HG03469 (cell line): Measurements from ENCODE around the gene MFN2.

Experiments
- ATAC-seq: cut with Tn5 transposase; IDR thresholded peaks from one replicate; pipeline ENCODE4 v1.9.1; 2021; ENCODE audit warnings: mild to moderate bottlenecking, moderate library complexity, moderate number of reproducible peaks; ENCODE audit not compliant: unreplicated experiment

MFN2 gene

DNA sequence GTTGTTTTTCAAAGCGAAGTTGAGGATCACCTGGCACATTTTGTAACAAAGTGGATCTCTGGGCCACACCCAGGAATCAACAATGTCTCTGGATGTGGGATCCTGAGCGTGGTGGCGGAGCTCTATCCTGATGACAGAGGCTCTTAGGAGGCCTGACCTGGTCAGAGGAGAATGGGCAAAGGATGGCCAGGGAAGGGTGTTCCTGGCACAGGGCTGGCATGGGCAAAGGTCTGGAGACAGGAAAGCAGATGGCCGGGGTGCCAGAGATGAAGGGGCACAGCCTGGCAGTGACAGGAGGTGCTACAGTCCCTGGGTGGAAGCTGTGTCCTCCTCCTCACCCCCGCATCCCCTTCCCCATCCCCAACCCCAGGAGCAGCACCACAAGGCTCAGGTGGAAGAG, 20.0 kb upstream of the MFN2 start:
- no peak for ATAC-seq

DNA sequence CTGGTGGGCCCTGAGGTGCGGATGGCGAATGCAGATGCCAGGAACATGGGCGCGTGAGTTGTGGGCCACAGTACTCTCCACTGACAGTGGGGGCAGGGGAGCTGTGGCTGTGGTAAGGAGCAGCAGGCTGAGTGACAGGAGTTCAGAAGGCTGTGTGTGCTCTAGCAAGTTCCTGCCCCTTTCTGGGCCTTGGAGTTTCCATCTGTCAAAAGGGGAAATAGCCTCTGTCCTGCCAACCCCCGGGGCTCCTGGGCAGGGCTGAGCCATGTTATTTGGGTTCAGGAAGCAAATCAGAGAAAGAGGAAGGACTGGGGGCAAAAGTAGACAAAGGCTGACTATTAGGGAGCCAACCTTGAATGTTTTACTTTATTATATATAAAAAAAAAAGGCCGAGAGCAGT, 19.5 kb upstream of the MFN2 start:
- ATAC-seq, result no peak

DNA sequence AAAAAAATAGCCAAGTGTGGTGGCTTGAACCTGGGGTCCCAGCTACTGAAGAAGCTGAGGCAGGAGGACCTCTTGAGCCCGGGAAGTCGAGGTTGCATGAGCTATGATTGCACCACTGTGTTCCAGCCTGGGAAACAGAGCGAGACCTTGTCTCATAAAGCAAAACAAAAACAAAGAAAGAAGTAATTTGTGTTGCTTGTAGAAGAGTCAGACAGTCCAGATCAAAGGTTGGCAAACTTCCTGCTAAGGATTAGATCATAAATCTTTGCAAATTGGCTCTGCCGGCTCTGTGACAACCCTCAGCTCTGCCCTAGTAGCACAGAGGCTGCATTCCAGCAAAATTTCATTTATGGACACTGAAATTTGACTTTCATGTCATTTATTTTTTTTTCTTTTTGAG, 19.0 kb upstream of the MFN2 start:
- no peak for ATAC-seq

DNA sequence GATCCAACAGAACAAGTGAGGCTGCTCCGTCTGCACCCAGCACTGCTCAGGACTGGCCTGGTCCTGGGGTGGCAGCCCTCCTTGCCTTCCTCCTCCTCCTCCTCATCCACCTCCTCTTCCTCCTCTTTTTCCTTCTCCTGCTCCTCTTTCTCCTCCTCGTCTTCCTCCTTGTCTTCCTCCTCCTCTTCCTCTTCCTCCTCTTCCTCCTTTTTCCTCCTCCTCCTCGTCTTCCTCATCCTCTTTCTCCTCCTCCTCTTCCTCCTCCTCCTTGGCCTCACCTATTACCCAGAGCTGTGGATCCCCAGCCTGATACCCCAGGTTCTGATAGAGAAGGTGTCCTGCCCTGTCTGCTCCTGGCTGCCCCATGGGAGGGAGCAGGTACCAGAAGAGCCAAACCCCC, 16.6 kb upstream of the MFN2 start:
- no peak for ATAC-seq

- ATAC-seq, result no peak
Measured at GRCh38 chr1:11964656-11965055, 15.6 kb upstream of the MFN2 start.

DNA sequence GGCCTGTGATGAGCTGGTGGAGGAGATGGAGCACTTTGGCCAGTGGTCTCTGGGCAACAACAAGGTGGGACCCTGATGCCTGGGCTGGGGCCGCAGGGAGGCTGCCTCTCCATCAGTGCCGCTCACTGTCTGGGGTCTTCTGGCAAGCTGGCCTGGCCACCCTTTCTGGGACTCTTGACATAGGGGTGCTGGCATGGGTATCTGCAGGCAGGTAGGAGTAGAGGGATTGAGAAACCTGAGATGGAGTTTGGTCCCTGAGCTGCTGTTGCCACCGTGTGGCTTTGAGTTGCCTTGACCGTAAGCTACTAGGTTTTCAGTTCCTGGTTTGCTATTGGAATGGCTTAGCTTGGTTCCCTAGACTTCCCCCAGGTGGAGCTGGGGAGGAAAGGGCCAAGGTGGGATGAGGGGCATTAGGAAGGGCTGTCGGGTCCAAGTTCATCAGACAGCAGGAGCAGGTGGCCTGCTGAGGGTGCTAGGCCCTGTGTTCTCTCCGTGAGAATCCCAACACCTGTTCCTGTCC, 13.2 kb upstream of the MFN2 start:
- ATAC-seq, result no peak

GRCh38 chr1:11970441-11971185, 9.6 kb upstream of the MFN2 start:
- no peak for ATAC-seq

DNA sequence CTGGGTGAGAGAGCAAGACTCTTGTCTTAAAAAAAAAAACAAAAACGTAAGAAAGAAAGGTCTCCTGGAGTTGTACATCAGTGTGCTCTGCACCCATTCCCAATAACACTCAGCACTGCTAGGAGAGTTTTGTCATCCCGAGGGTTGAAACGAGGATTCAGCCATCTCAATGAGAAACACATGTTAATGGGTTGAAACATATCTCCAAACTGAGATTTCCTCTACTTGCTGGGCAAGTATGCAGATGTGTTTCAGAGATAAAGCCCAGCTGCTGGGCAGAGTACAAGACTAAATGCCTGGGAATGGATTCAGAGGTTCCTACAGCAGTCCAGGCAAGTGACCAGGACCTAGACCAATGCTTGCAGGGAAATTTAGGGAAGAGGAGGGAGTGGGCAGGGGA, 2.6 kb upstream of the MFN2 start:
- no peak for ATAC-seq

GRCh38 chr1:11978301-11978700, 1.9 kb upstream of the MFN2 start:
- ATAC-seq, result no peak

GRCh38 chr1:11979028-11979850, 1.0 kb upstream of the MFN2 start:
- ATAC-seq, result no peak

- ATAC-seq, result no peak
Measured at GRCh38 chr1:11980676-11980972, 380 bp downstream of the MFN2 start.

DNA sequence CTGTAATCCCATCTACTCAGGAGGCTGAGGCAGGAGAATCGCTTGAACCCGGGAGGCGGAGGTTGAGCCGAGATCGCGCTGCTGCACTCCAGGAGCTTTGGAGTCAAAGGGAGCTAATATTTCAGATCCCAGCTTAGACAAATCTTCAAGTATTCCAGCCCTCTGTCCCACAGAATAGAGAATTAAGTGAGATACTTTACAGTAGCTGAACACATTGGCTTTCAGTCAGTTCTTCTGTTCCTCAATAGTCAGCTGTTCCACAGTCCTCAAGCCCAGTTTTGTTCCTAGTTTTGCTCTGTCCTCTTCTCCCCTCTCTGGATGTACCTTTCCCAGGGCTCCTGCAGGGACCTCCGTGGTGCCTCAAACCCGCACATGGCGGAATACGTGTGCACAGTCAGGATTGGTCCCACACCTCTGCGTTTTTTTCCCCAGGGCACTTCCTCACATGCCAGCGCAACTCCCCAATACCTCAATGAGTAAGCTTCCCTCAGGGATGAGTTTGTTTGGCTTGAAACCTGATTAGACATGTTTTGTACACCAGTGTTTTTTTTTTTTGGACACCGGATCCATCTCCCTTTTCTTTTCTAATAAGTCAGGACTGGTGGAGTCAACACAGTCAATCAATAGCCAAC, 1.2 kb downstream of the MFN2 start:
- no peak for ATAC-seq

DNA sequence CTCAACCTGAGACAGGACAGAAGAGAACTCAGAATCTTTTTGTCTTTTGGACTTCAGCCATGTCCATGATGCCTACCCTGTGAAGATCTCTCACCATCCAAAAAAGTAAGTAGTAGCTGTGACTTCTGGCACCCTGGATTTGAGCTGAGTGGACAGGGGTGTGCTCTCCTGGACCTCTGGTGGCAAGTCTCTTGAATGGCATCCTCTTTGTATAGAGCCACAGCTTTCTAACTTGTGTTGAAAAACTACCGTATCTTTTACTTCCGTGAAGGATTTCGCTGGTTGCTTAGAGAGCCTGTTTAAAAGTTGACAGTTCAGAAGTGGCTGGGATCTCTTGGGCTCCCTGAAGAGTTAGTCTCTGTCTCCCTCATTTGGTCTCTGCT, 1.8 kb downstream of the MFN2 start:
- no peak for ATAC-seq

- ATAC-seq, result no peak
Measured at GRCh38 chr1:11984121-11984520, 3.9 kb downstream of the MFN2 start.

DNA sequence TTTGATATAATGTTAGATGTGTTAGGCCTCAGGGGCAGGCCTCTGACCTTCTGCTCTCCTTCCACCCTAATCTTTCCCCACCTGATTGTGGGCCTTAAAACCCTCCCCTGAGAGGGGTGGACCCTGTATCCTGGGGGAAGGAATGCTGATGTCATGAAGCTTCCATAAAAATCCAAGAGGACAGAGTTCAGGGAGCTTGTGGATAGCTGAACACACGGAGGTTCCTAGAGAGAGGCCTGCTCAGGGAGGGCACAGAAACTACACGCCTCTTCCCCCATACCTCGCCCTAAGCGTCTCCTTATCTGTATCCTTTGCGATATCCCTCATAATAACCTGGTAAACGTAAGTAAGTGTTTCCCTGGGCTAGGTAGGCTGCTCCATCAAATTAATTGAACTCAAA, 4.3 kb downstream of the MFN2 start:
- no peak for ATAC-seq

- ATAC-seq, result no peak
Measured at GRCh38 chr1:11985171-11985570, 4.9 kb downstream of the MFN2 start.

DNA sequence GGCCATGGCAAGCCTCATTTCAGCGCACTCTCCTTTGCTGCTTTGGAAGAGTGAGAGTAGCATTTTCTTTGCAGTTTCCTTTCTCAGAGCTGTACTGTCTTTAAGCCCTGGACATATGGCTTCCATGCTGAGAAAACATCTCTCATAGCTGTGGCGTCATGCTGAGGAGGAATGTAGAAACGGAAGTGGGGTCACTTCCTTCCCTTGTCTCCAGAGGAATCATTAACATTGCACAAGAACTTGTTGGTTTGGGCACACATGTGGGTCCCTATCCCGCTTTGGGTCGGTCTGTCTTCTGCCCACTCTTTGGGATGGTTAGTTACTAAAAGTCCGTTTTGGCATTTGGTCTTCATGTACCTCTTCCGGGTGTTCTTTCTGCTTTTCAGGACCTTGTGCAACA, 5.6 kb downstream of the MFN2 start:
- no peak for ATAC-seq

DNA sequence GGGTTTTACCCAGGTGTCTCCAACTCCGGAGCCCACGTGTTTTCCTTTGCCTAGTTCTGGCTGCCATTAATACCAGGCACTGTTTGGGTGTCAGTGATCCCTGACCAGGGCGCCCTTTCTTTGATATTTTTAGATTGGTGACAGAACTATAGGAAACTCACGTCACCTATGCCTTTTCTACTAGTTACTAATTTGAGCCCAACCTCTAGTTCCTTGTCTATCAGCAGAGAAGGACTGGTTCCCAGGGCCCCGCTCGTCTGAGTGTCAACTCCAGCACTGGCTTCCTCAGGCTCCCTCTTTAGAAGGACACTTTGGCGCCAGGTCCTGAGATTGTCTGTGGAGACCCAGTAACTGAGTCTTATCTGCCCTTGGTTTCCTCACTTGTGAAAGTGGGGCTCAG, 9.4 kb downstream of the MFN2 start:
- no peak for ATAC-seq

- no peak for ATAC-seq
Measured at GRCh38 chr1:11990303-11991032, 10.2 kb downstream of the MFN2 start.

GRCh38 chr1:11991969-11992676, 11.9 kb downstream of the MFN2 start:
- ATAC-seq, result no peak
